HL-60/S4 treated with phorbol 12-myristate 13-acetate at 8.2 ng/mL for 4 days and 3 days (cell line): ENCODE measurements around the gene REXO4.

Source experiments
- in situ Hi-C: fragments of 300-500 bp; cut with MboI; formaldehyde crosslinking; loops from 2 replicates; pipeline ENCODE4 v1.15.0; 2022; ENCODE audit warnings: low sequenced_read_pairs

REXO4 gene

GRCh38 chr9:133417541-133418461 lies at the start of gene REXO4:
TSS of gene REXO4 (minus strand) at chr9:133418010. CDS start at chr9:133417844, 166 bp downstream.
- in situ Hi-C loops, result no loop called here

GRCh38 chr9:133467101-133467500 lies 49.3 kb upstream of the REXO4 start:
- in situ Hi-C loops, result no loop called here

GRCh38 chr9:133465984-133466383 lies 48.2 kb upstream of the REXO4 start:
- in situ Hi-C loops, result no loop called here

GRCh38 chr9:133464638-133465037 lies 46.8 kb upstream of the REXO4 start:
- in situ Hi-C loops, result no loop called here

GRCh38 chr9:133463864-133464615 lies 46.2 kb upstream of the REXO4 start:
- in situ Hi-C loops, result no loop called here

- in situ Hi-C loops, result no loop called here
These were observed 45.5 kb upstream of the REXO4 start for GRCh38 chr9:133463234-133463863.

- in situ Hi-C loops, result no loop called here
These were observed 44.2 kb upstream of the REXO4 start for GRCh38 chr9:133461975-133462374.

- in situ Hi-C loops, result no loop called here
These were observed 42.8 kb upstream of the REXO4 start for GRCh38 chr9:133460405-133461175.

GRCh38 chr9:133459476-133460404 lies 41.9 kb upstream of the REXO4 start, which contains the start of gene CACFD1:
TSS of gene CACFD1 (plus strand) at chr9:133459978. CDS start at chr9:133460067, 89 bp downstream.
- in situ Hi-C loops, result no loop called here

GRCh38 chr9:133458643-133459312 lies 41.0 kb upstream of the REXO4 start:
- in situ Hi-C loops, result no loop called here

GRCh38 chr9:133457748-133458147 lies 39.9 kb upstream of the REXO4 start:
- in situ Hi-C loops, result no loop called here

- in situ Hi-C loops, result no loop called here
These were observed 39.4 kb upstream of the REXO4 start for GRCh38 chr9:133457233-133457632.

- in situ Hi-C loops, result no loop called here
These were observed 38.6 kb upstream of the REXO4 start for GRCh38 chr9:133456409-133456808.

GRCh38 chr9:133455936-133456335 lies 38.1 kb upstream of the REXO4 start:
- in situ Hi-C loops, result no loop called here

GRCh38 chr9:133454943-133455673 lies 37.3 kb upstream of the REXO4 start:
- in situ Hi-C loops, result no loop called here

GRCh38 chr9:133454325-133454724 lies 36.5 kb upstream of the REXO4 start:
- in situ Hi-C loops, result no loop called here

GRCh38 chr9:133453651-133454050 lies 35.8 kb upstream of the REXO4 start:
- in situ Hi-C loops, result no loop called here

GRCh38 chr9:133452562-133452961 lies 34.8 kb upstream of the REXO4 start:
- in situ Hi-C loops, result no loop called here
